Measurements from ENCODE around the gene MSL1. TPM values are rescaled to one million over a fixed set of nuclear protein-coding genes. Genes with fewer than 3 reads are reported as not detected.

Gene MSL1
- total RNA-seq, 1 experiment from 2014 or later, result 59.8 TPM

- intact Hi-C loops (cut with micrococcal nuclease), result loop anchor here (1.0 kb wide), 2 partner anchors 21 to 62 kb away; partner anchors contain the start of gene MED24
- peaks cover 62% of the 10 kb centered on the region for H3K4me1 Mint-ChIP-seq (ENCODE audit: insufficient read depth, unreplicated experiment)
- CTCF ChIA-PET, result interaction anchor here (0.6 to 6.9 kb wide), 31 partner anchors 10 to 443 kb away, joined by 3 to 131 read pairs (median 5); partner anchors contain the start of genes CSF3, MED24, NR1D1 and THRA
- DNase-seq (ENCODE audit: unreplicated experiment), result peak; percentile 78
- peaks cover 28% of the 10 kb centered on the region for H3K36me3 Mint-ChIP-seq (ENCODE audit: insufficient read depth, unreplicated experiment)
- peak; percentile 89 for TF ChIP-seq CTCF (IDR thresholded peaks at IDR 0.05; ENCODE audit: unreplicated experiment)
- peak overlapping the region; percentile 65 for H3K4me3 Mint-ChIP-seq (ENCODE audit: unreplicated experiment)
- no peaks in the 10 kb centered on the region for H3K9me3 Mint-ChIP-seq (ENCODE audit: unreplicated experiment)
- no peaks in the 10 kb centered on the region for H3K27me3 Mint-ChIP-seq (ENCODE audit: insufficient read depth, unreplicated experiment)
- peak overlapping the region; percentile 36 for H3K27ac Mint-ChIP-seq (ENCODE audit: low read depth, unreplicated experiment)
- no TSS peak for BruUV-seq (replicated peaks)
- POLR2A ChIA-PET, result interaction anchor here (0.6 to 6.8 kb wide), 9 partner anchors 10 to 258 kb away, joined by 3 to 82 read pairs (median 5); partner anchors contain the start of genes MED24, NR1D1 and THRA
These were observed 46.4 kb upstream of the MSL1 start for GRCh38 chr17:40075201-40075941.

GRCh38 chr17:40075942-40076498 is 45.8 kb upstream of the MSL1 start:
- Mint-ChIP-seq H3K36me3 (ENCODE audit: insufficient read depth, unreplicated experiment) (peaks cover 28% of the 10 kb centered on the region), H3K9me3 (ENCODE audit: unreplicated experiment) (no peaks in the 10 kb centered on the region), H3K4me1 (ENCODE audit: insufficient read depth, unreplicated experiment) (peaks cover 56% of the 10 kb centered on the region), H3K27me3 (ENCODE audit: insufficient read depth, unreplicated experiment) (no peaks in the 10 kb centered on the region), H3K4me3 (ENCODE audit: unreplicated experiment) (peak overlapping the region; percentile 65), H3K27ac (ENCODE audit: low read depth, unreplicated experiment) (peak overlapping the region; percentile 36)
- BruUV-seq (replicated peaks), result no TSS peak
- no peak for DNase-seq (ENCODE audit: unreplicated experiment)
- POLR2A ChIA-PET, result interaction anchor here (0.7 to 6.8 kb wide), 7 partner anchors 11 to 93 kb away, joined by 3 to 82 read pairs (median 5); partner anchors contain the start of genes MED24, NR1D1 and THRA
- no peak for TF ChIP-seq CTCF (IDR thresholded peaks at IDR 0.05; ENCODE audit: unreplicated experiment)
- intact Hi-C loops (cut with micrococcal nuclease), result loop anchor here (1.0 kb wide), 2 partner anchors 22 to 63 kb away; partner anchors contain the start of gene MED24
- CTCF ChIA-PET, result interaction anchor here (0.6 to 6.9 kb wide), 24 partner anchors 9 to 208 kb away, joined by 3 to 131 read pairs (median 6); partner anchors contain the start of genes CSF3, MED24, NR1D1 and THRA

GRCh38 chr17:40076591-40076990 is 45.2 kb upstream of the MSL1 start:
- peaks cover 50% of the 10 kb centered on the region for H3K4me1 Mint-ChIP-seq (ENCODE audit: insufficient read depth, unreplicated experiment)
- no TSS peak for BruUV-seq (replicated peaks)
- peaks cover 28% of the 10 kb centered on the region for H3K36me3 Mint-ChIP-seq (ENCODE audit: insufficient read depth, unreplicated experiment)
- H3K27me3 Mint-ChIP-seq (ENCODE audit: insufficient read depth, unreplicated experiment), result no peaks in the 10 kb centered on the region
- no peak for TF ChIP-seq CTCF (IDR thresholded peaks at IDR 0.05; ENCODE audit: unreplicated experiment)
- H3K9me3 Mint-ChIP-seq (ENCODE audit: unreplicated experiment), result no peaks in the 10 kb centered on the region
- no peak overlapping the region for H3K4me3 Mint-ChIP-seq (ENCODE audit: unreplicated experiment)
- no peak overlapping the region for H3K27ac Mint-ChIP-seq (ENCODE audit: low read depth, unreplicated experiment)
- CTCF ChIA-PET, result interaction anchor here (1.0 to 6.9 kb wide), 11 partner anchors 8 to 70 kb away, joined by 3 to 131 read pairs (median 22); partner anchors contain the start of genes CSF3, MED24, NR1D1 and THRA
- no peak for DNase-seq (ENCODE audit: unreplicated experiment)
- POLR2A ChIA-PET, result interaction anchor here (1.0 to 6.8 kb wide), 2 partner anchors 22 kb away, joined by 3 to 82 read pairs; partner anchors contain the start of genes MED24 and NR1D1
- intact Hi-C loops (cut with micrococcal nuclease), result no loop called here

GRCh38 chr17:40079545-40079944 is 42.2 kb upstream of the MSL1 start:
- no peaks in the 10 kb centered on the region for H3K27me3 Mint-ChIP-seq (ENCODE audit: insufficient read depth, unreplicated experiment)
- no peak for DNase-seq (ENCODE audit: unreplicated experiment)
- H3K36me3 Mint-ChIP-seq (ENCODE audit: insufficient read depth, unreplicated experiment), result peaks cover 41% of the 10 kb centered on the region
- BruUV-seq (replicated peaks), result no TSS peak
- ChIA-PET CTCF (no interaction called here), POLR2A (interaction anchor here (0.6 kb wide), 1 partner anchor 21 kb away, joined by 3 read pairs; the partner anchor contains the start of gene NR1D1)
- H3K4me1 Mint-ChIP-seq (ENCODE audit: insufficient read depth, unreplicated experiment), result peaks cover 22% of the 10 kb centered on the region
- no peak for TF ChIP-seq CTCF (IDR thresholded peaks at IDR 0.05; ENCODE audit: unreplicated experiment)
- H3K4me3 Mint-ChIP-seq (ENCODE audit: unreplicated experiment), result no peak overlapping the region
- H3K9me3 Mint-ChIP-seq (ENCODE audit: unreplicated experiment), result no peaks in the 10 kb centered on the region
- no peak overlapping the region for H3K27ac Mint-ChIP-seq (ENCODE audit: low read depth, unreplicated experiment)
- intact Hi-C loops (cut with micrococcal nuclease), result no loop called here

All from MCF 10A (cell line).